T-cell (primary cell): ENCODE results near the gene EPB41L4A. TPM values are rescaled to one million over a fixed set of nuclear protein-coding genes. Genes with fewer than 3 reads are reported as not detected.

ENCODE experiments used
- ATAC-seq, 4 experiments: fragments of 200-7000 bp in 3 of 4; fragments of 150-1000 bp in 1 of 4; cut with Tn5 transposase; replicated peaks in 1 of 4; 1 replicate in 3 of 4; 2 replicates in 1 of 4; pipeline ENCODE4 v1.10.0; 2021; ENCODE audit warnings: moderate library complexity in 3 of 4, mild to moderate bottlenecking in 2 of 4, moderate number of reproducible peaks in 1 of 4
- CTCF ChIA-PET, 2 donors: fragments of 300-600 bp; sonication (Branson Sonifier 250); formaldehyde crosslinking; loops; one replicate each; lab custom pipeline; 2022; ENCODE audit warnings: antibody characterized with exemption in 2 of 2; lab: Charles Lee
- POLR2A ChIA-PET, 2 donors: fragments of 300-600 bp; sonication (Branson Sonifier 250); formaldehyde crosslinking; loops; one replicate each; lab custom pipeline; 2022; ENCODE audit warnings: antibody characterized with exemption in 2 of 2; lab: Charles Lee
- DNase-seq, 35 experiments: peaks; one replicate each; pipeline versions ENCODE4 v3.0.0 to v3.0.0-alpha.2; 2013 to 2023
- H3K27ac ChIP-seq: one replicate; pipeline ENCODE4 v1.5.1; 2013; ENCODE audit warnings: low read length
- H3K27me3 ChIP-seq, 2 experiments: replicated peaks in 1 of 2; 1 replicate in 1 of 2; 2 replicates in 1 of 2; pipeline versions ENCODE4 v1.6.1 to v1.7.0; 2013; ENCODE audit warnings: low read length in 1 of 2, mixed read lengths in 1 of 2; ENCODE audit not compliant: control insufficient read depth in 2 of 2, insufficient read depth in 2 of 2; ENCODE audit errors: extremely low read depth in 1 of 2
- H3K36me3 ChIP-seq, 2 donors: 1 replicate in 1 of 2; 2 replicates in 1 of 2; pipeline versions ENCODE4 v1.6.1 to v1.7.0; 2013; ENCODE audit warnings: low read length in 1 of 2; ENCODE audit not compliant: control insufficient read depth in 2 of 2, insufficient read depth in 1 of 2; ENCODE audit errors: extremely low read depth in 1 of 2
- H3K4me1 ChIP-seq, 2 experiments: 1 replicate in 1 of 2; 2 replicates in 1 of 2; pipeline versions ENCODE4 v1.6.1 to v1.7.0; 2013; ENCODE audit warnings: low read length in 2 of 2, mixed read lengths in 1 of 2; ENCODE audit not compliant: insufficient read depth in 2 of 2, control insufficient read depth in 1 of 2; ENCODE audit errors: extremely low read depth in 1 of 2
- H3K4me3 ChIP-seq, 2 donors: 1 replicate in 1 of 2; 2 replicates in 1 of 2; pipeline versions ENCODE4 v1.5.1 to v1.7.0; 2013; ENCODE audit warnings: mild to moderate bottlenecking in 2 of 2, low read length in 1 of 2, moderate library complexity in 1 of 2; ENCODE audit not compliant: control insufficient read depth in 1 of 2; ENCODE audit errors: extremely low read depth in 1 of 2
- H3K9me3 ChIP-seq: 2 replicates; pipeline ENCODE4 v1.7.0; 2013
- H3K27ac Mint-ChIP-seq, 2 donors: one replicate each; pipeline ENCODE4 v1.8.0; 2020 to 2021; ENCODE audit warnings: mild to moderate bottlenecking in 2 of 2, mixed read lengths in 2 of 2
- H3K27me3 Mint-ChIP-seq, 2 donors: one replicate each; pipeline ENCODE4 v1.8.0; 2021 to 2022; ENCODE audit warnings: mixed read lengths in 2 of 2
- H3K36me3 Mint-ChIP-seq: one replicate; pipeline ENCODE4 v1.8.0; 2021; ENCODE audit warnings: mixed read lengths
- H3K4me1 Mint-ChIP-seq, 3 donors: one replicate each; pipeline ENCODE4 v1.8.0; 2020 to 2022; ENCODE audit warnings: mixed read lengths in 3 of 3, mild to moderate bottlenecking in 1 of 3
- H3K4me3 Mint-ChIP-seq, 3 donors: one replicate each; pipeline ENCODE4 v1.8.0; 2020 to 2022; ENCODE audit warnings: mild to moderate bottlenecking in 3 of 3, mixed read lengths in 3 of 3, moderate library complexity in 3 of 3
- H3K9me3 Mint-ChIP-seq, 3 donors: one replicate each; pipeline ENCODE4 v1.8.0; 2020 to 2022; ENCODE audit warnings: mixed read lengths in 3 of 3
- WGBS: methylation state at CpG from one replicate; pipeline ENCODE4 v1.1.5; 2013; ENCODE audit warnings: missing lambda C conversion rate; ENCODE audit not compliant: insufficient coverage; 5-methylcytosine and 5-hydroxymethylcytosine counted together
- total RNA-seq, 35 experiments: library from RNA in 6 of 35; stranded (reverse) in 6 of 35; fragments of 120-200 nt in 1 of 35; gene quantifications; one replicate each; pipeline versions ENCODE4 v1.2.1 to v1.2.4 and lab custom pipeline; 2013 to 2026

Gene EPB41L4A
- total RNA-seq, 5 donors from 2014 or later (not counting 1 experiment from before 2014, with no cell fraction given), result 0.47 to 2.5 (median 1.5) TPM

- peaks cover 3 to 18% of the 10 kb centered on the region in 2 donors for H3K27me3 Mint-ChIP-seq
- Histone ChIP-seq H3K4me3 (no peak overlapping the region), H3K27me3 (no peaks in the 10 kb centered on the region), H3K36me3 (no peaks in the 10 kb centered on the region), H3K9me3 (no peaks in the 10 kb centered on the region), H3K4me1 (no peaks in the 10 kb centered on the region), H3K27ac (no peak overlapping the region)
- no peak overlapping the region for H3K27ac Mint-ChIP-seq
- ChIA-PET CTCF (no interaction called here), POLR2A (no interaction called here)
- H3K4me3 Mint-ChIP-seq, result no peak overlapping the region
- H3K4me1 Mint-ChIP-seq, result no peaks in the 10 kb centered on the region
- ATAC-seq (no peak), DNase-seq (no peak)
- H3K36me3 Mint-ChIP-seq, result no peaks in the 10 kb centered on the region
- WGBS, result no CpG with 5 or more reads among the region's 3 CpGs
- no peaks in the 10 kb centered on the region for H3K9me3 Mint-ChIP-seq
These were observed 154.4 kb downstream of the EPB41L4A start for GRCh38 chr5:112264666-112265065.

GRCh38 chr5:112264151-112264550 is 154.9 kb downstream of the EPB41L4A start:
- ChIA-PET CTCF (no interaction called here), POLR2A (no interaction called here)
- ATAC-seq (no peak), DNase-seq (no peak)
- Histone ChIP-seq H3K27ac (no peak overlapping the region), H3K4me1 (no peaks in the 10 kb centered on the region), H3K27me3 (no peaks in the 10 kb centered on the region), H3K4me3 (no peak overlapping the region), H3K9me3 (no peaks in the 10 kb centered on the region), H3K36me3 (no peaks in the 10 kb centered on the region)
- H3K9me3 Mint-ChIP-seq, result no peaks in the 10 kb centered on the region
- WGBS, result no CpG with 5 or more reads among the region's 4 CpGs
- H3K36me3 Mint-ChIP-seq, result no peaks in the 10 kb centered on the region
- H3K4me3 Mint-ChIP-seq, result no peak overlapping the region
- peaks cover 3 to 18% of the 10 kb centered on the region in 2 donors for H3K27me3 Mint-ChIP-seq
- H3K27ac Mint-ChIP-seq, result no peak overlapping the region
- no peaks in the 10 kb centered on the region for H3K4me1 Mint-ChIP-seq

DNA sequence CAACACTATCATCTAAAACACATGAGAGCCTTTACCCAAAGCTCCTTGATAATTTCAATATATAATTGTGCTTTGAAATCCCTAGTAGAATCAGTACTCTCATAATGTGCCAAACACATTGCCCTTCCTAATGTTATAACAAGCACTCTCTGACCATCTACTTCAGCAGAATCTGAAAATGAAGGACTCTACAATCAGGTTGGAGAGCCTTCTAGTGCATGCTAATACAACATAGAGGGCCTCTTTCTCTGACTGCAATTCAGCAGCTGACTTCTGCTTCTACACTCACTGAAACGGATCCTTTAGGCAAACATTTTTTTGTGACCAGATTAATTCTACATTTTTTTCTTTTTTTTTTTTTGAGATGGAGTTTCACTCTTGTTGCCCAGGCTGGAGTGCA is 155.6 kb downstream of the EPB41L4A start:
- Mint-ChIP-seq H3K27ac (no peak overlapping the region), H3K36me3 (no peaks in the 10 kb centered on the region), H3K9me3 (no peaks in the 10 kb centered on the region), H3K4me3 (no peak overlapping the region), H3K4me1 (no peaks in the 10 kb centered on the region), H3K27me3 (peaks cover 3 to 24% of the 10 kb centered on the region in 2 donors)
- no peak overlapping the region for H3K27ac ChIP-seq
- no peak for ATAC-seq
- H3K36me3 ChIP-seq, result no peaks in the 10 kb centered on the region
- no peak overlapping the region for H3K4me3 ChIP-seq
- H3K9me3 ChIP-seq, result no peaks in the 10 kb centered on the region
- POLR2A ChIA-PET, result no interaction called here
- no peak for DNase-seq
- H3K4me1 ChIP-seq, result no peaks in the 10 kb centered on the region
- CTCF ChIA-PET, result no interaction called here
- no peaks in the 10 kb centered on the region for H3K27me3 ChIP-seq
- no CpG with 5 or more reads among the region's 1 CpG for WGBS

DNA sequence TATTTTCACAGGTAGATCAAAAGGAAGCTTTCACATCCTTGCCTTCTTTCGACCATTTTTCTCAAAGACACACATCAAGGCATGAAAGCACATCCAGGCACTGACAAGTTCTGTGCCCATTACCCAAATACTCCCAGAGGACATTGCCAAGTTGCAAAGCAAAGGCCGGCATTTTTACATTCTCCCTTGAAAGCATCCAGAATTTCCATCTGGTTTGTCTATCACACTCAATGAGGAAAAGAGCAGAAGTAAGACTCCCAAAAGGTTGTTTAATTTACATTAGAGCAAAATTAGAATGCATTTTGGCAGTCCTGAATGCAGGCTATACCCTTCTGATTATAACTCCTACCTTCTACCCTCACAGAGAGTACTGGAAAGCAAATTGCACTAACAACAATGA is 160.5 kb downstream of the EPB41L4A start:
- Mint-ChIP-seq H3K4me3 (no peak overlapping the region), H3K27me3 (peaks cover 0 to 7% of the 10 kb centered on the region in 2 donors), H3K36me3 (no peaks in the 10 kb centered on the region), H3K9me3 (no peaks in the 10 kb centered on the region), H3K27ac (no peak overlapping the region), H3K4me1 (no peaks in the 10 kb centered on the region)
- H3K36me3 ChIP-seq, result no peaks in the 10 kb centered on the region
- no peaks in the 10 kb centered on the region for H3K27me3 ChIP-seq
- no peaks in the 10 kb centered on the region for H3K9me3 ChIP-seq
- no peak overlapping the region for H3K27ac ChIP-seq
- no peak overlapping the region for H3K4me3 ChIP-seq
- CTCF ChIA-PET, result no interaction called here
- POLR2A ChIA-PET, result no interaction called here
- ATAC-seq, result no peak
- WGBS, result 29% methylated on average over 1 of the region's 2 CpGs
- H3K4me1 ChIP-seq, result no peaks in the 10 kb centered on the region
- DNase-seq, result no peak

- Mint-ChIP-seq H3K36me3 (no peaks in the 10 kb centered on the region), H3K27me3 (peaks cover 0 to 7% of the 10 kb centered on the region in 2 donors), H3K9me3 (no peaks in the 10 kb centered on the region), H3K27ac (no peak overlapping the region), H3K4me1 (no peaks in the 10 kb centered on the region), H3K4me3 (no peak overlapping the region)
- no peak for DNase-seq
- Histone ChIP-seq H3K27me3 (no peaks in the 10 kb centered on the region), H3K4me3 (no peak overlapping the region), H3K36me3 (no peaks in the 10 kb centered on the region), H3K27ac (no peak overlapping the region), H3K4me1 (no peaks in the 10 kb centered on the region), H3K9me3 (no peaks in the 10 kb centered on the region)
- ChIA-PET POLR2A (no interaction called here), CTCF (no interaction called here)
- no peak for ATAC-seq
These were observed 161.1 kb downstream of the EPB41L4A start for GRCh38 chr5:112257976-112258375.

GRCh38 chr5:112257005-112257404 is 162.1 kb downstream of the EPB41L4A start:
- ATAC-seq, result no peak
- ChIA-PET CTCF (no interaction called here), POLR2A (no interaction called here)
- H3K4me3 ChIP-seq, result no peak overlapping the region
- Mint-ChIP-seq H3K27me3 (peaks cover 2 to 7% of the 10 kb centered on the region in 2 donors), H3K36me3 (no peaks in the 10 kb centered on the region), H3K27ac (no peak overlapping the region), H3K4me1 (no peaks in the 10 kb centered on the region), H3K9me3 (no peaks in the 10 kb centered on the region), H3K4me3 (no peak overlapping the region)
- H3K27ac ChIP-seq, result no peak overlapping the region
- no peaks in the 10 kb centered on the region for H3K36me3 ChIP-seq
- no peaks in the 10 kb centered on the region for H3K4me1 ChIP-seq
- no peak for DNase-seq
- no peaks in the 10 kb centered on the region for H3K9me3 ChIP-seq
- H3K27me3 ChIP-seq, result no peaks in the 10 kb centered on the region

- no peak overlapping the region for H3K4me3 ChIP-seq
- 94% methylated on average over 5 of the region's 5 CpGs for WGBS
- no peaks in the 10 kb centered on the region for H3K36me3 Mint-ChIP-seq
These were observed 164.8 kb downstream of the EPB41L4A start for GRCh38 chr5:112254303-112254702.

More at GRCh38 chr5:112254303-112254702, 164.8 kb downstream of the EPB41L4A start:
- Mint-ChIP-seq H3K4me3 (no peak overlapping the region), H3K27me3 (peaks cover 3 to 7% of the 10 kb centered on the region in 2 donors), H3K4me1 (no peaks in the 10 kb centered on the region), H3K27ac (no peak overlapping the region), H3K9me3 (no peaks in the 10 kb centered on the region)
- H3K27ac ChIP-seq, result no peak overlapping the region
- no peaks in the 10 kb centered on the region for H3K9me3 ChIP-seq
- DNase-seq (no peak), ATAC-seq (no peak)
- POLR2A ChIA-PET, result no interaction called here
- H3K27me3 ChIP-seq, result no peaks in the 10 kb centered on the region
- H3K36me3 ChIP-seq, result no peaks in the 10 kb centered on the region
- H3K4me1 ChIP-seq, result no peaks in the 10 kb centered on the region
- CTCF ChIA-PET, result no interaction called here
